GM23248 (cell line): ENCODE data around the gene RPAP3. TPM values are rescaled to one million over a fixed set of nuclear protein-coding genes. Genes with fewer than 3 reads are reported as not detected.

ENCODE experiments used
- DNase-seq: peaks from one replicate; pipeline ENCODE4 v3.0.0-alpha.2; 2015
- H2AFZ ChIP-seq: fragments of 200-600 bp; sonication (generic); 2 replicates; pipeline ENCODE4 v1.6.1; 2016; ENCODE audit warnings: antibody characterized with exemption
- H3F3A ChIP-seq: fragments of 200-600 bp; sonication (generic); 2 replicates; pipeline ENCODE4 v1.6.1; 2016; ENCODE audit warnings: mild to moderate bottlenecking, antibody characterized with exemption, mixed run types; ENCODE audit not compliant: insufficient read depth
- H3K27ac ChIP-seq: fragments of 200-600 bp; sonication (generic); 2 replicates; pipeline ENCODE4 v1.5.1; 2016; ENCODE audit warnings: mild to moderate bottlenecking
- H3K27me3 ChIP-seq: fragments of 200-600 bp; sonication (generic); replicated peaks from 2 replicates; pipeline ENCODE4 v1.6.1; 2016; ENCODE audit warnings: mild to moderate bottlenecking; ENCODE audit not compliant: insufficient read depth
- H3K36me3 ChIP-seq: fragments of 200-600 bp; sonication (generic); 2 replicates; pipeline ENCODE4 v1.6.1; 2016; ENCODE audit warnings: low read depth, mild to moderate bottlenecking
- H3K4me1 ChIP-seq: fragments of 200-600 bp; sonication (generic); 2 replicates; pipeline ENCODE4 v1.6.1; 2016; ENCODE audit warnings: mild to moderate bottlenecking; ENCODE audit not compliant: insufficient read depth
- H3K4me2 ChIP-seq: fragments of 200-600 bp; sonication (generic); one replicate; pipeline ENCODE4 v1.6.1; 2016; ENCODE audit warnings: mild to moderate bottlenecking; ENCODE audit not compliant: unreplicated experiment
- H3K4me3 ChIP-seq: fragments of 200-600 bp; sonication (generic); 2 replicates; pipeline ENCODE4 v1.5.1; 2016; ENCODE audit warnings: mild to moderate bottlenecking
- H3K79me2 ChIP-seq: fragments of 200-600 bp; sonication (generic); 2 replicates; pipeline ENCODE4 v1.6.1; 2016; ENCODE audit warnings: mild to moderate bottlenecking; ENCODE audit not compliant: insufficient read depth
- H3K9ac ChIP-seq: fragments of 200-600 bp; sonication (generic); 2 replicates; pipeline ENCODE4 v1.6.1; 2016; ENCODE audit warnings: mild to moderate bottlenecking
- H3K9me2 ChIP-seq: fragments of 200-600 bp; sonication (generic); 2 replicates; pipeline ENCODE4 v1.6.1; 2016; ENCODE audit warnings: mixed run types, mild to moderate bottlenecking, moderate library complexity; ENCODE audit not compliant: insufficient read depth
- H3K9me3 ChIP-seq: fragments of 200-600 bp; sonication (generic); one replicate; pipeline ENCODE4 v1.6.1; 2017; ENCODE audit warnings: low read depth
- H4K20me1 ChIP-seq: fragments of 200-600 bp; sonication (generic); 2 replicates; pipeline ENCODE4 v1.6.0; 2016; ENCODE audit not compliant: insufficient read depth
- EZH2 ChIP-seq: fragments of 200-600 bp; sonication (generic); IDR thresholded peaks from 2 replicates; pipeline ENCODE4 v1.6.1; 2018; ENCODE audit warnings: antibody characterized with exemption, mild to moderate bottlenecking; ENCODE audit not compliant: insufficient read depth, poor library complexity, severe bottlenecking
- EZH2phosphoT487 ChIP-seq: fragments of 200-600 bp; sonication (generic); IDR thresholded peaks from 2 replicates; pipeline ENCODE4 v1.6.1; 2018; ENCODE audit warnings: antibody characterized with exemption, moderate library complexity, mild to moderate bottlenecking, low read depth; ENCODE audit not compliant: insufficient read depth
- WGBS, 2 experiments: methylation state at CpG; one replicate each; pipeline ENCODE4 v1.1.6; 2015 to 2017; ENCODE audit warnings: low lambda C conversion rate in 2 of 2, low coverage in 1 of 2; ENCODE audit errors: missing lambda C conversion rate in 2 of 2; 5-methylcytosine and 5-hydroxymethylcytosine counted together
- in situ Hi-C: fragments of 300-500 bp; cut with MboI; formaldehyde crosslinking; loops from 2 replicates; pipeline ENCODE4 v1.15.0; 2020
- polyA plus RNA-seq: library from polyadenylated mRNA; unstranded; fragments of >200 nt; fragmentation: Nextera tagmentation; extraction: Ambion mirVana; gene quantifications from 2 replicates; pipeline ENCODE4 v1.2.1, GENCODE V29; 2016
- total RNA-seq: library from RNA; depleted of rRNA; stranded (reverse); fragments of >200 nt; shearing (Covaris generic); gene quantifications from 2 replicates; pipeline ENCODE4 v1.2.3, GENCODE V29; 2014; rRNA removed

Gene RPAP3, protein sequence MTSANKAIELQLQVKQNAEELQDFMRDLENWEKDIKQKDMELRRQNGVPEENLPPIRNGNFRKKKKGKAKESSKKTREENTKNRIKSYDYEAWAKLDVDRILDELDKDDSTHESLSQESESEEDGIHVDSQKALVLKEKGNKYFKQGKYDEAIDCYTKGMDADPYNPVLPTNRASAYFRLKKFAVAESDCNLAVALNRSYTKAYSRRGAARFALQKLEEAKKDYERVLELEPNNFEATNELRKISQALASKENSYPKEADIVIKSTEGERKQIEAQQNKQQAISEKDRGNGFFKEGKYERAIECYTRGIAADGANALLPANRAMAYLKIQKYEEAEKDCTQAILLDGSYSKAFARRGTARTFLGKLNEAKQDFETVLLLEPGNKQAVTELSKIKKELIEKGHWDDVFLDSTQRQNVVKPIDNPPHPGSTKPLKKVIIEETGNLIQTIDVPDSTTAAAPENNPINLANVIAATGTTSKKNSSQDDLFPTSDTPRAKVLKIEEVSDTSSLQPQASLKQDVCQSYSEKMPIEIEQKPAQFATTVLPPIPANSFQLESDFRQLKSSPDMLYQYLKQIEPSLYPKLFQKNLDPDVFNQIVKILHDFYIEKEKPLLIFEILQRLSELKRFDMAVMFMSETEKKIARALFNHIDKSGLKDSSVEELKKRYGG
- total RNA-seq (16.2 and 18.6 TPM in 2 replicates), polyA plus RNA-seq (27.7 and 27.8 TPM in 2 replicates)

DNA sequence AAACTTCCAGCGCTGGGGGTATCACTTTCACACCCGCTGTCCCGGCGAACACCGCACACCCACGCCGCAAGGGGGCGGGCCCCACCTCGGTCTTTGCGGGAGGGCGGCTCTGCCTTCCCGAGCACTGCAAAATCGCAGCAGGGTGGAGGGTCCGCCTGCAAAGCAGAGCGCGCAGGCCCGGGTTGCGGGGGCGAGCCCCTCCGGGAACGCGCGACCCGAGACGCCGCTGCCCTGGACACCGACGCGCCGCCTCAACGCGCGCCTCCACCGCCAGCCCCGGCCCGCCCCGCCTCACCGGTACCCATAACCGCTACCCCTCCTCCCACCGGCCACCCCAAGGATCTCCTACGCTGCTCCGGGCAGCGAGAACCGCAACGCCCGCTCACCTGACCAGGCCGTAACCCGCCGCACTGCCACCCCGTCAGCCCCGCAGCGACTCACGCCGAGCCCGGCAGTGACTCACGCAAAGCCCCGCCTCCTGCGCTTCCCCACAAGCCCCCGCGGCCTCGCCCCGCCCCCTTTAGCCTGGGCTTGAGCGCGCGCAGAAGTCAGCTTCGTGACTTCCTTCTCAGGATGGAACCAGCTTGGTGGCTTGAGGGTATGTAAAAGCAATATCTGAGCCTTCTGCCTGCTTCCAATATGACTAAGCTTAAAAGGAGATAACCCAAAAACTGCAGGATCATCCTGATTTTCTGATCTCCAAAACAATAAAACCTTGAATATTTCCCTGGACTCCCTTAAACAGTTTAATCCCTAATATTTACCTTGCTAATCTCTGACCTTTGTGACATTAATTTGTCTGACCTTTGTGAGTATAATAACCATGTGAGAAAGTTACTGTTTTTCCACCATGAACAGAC is at the start of gene RPAP3:
RPAP3 (minus strand) TSS at position 465 of the 860 bp plus-strand sequence. CDS start 3,190 bp downstream, outside the sequence.
- H3K27ac ChIP-seq = peak within 1 kb of the TSS; percentile 82
- H3K4me1 ChIP-seq = 0 out of 2 replicates have a peak, but pooled peaks cover 4% of the 10 kb centered on the region
- no peak for TF ChIP-seq EZH2
- WGBS, 2 experiments = 0 to 1% methylated on average over 11 to 47 of the region's 66 CpGs
- H4K20me1 ChIP-seq = no peaks in the 10 kb centered on the region
- H3K4me2 ChIP-seq = peak within 1 kb of the TSS; percentile 97
- H3K4me3 ChIP-seq = peak within 1 kb of the TSS; percentile 89
- H3K79me2 ChIP-seq = peaks cover 61% of the 10 kb centered on the region
- H3K36me3 ChIP-seq = 0 out of 2 replicates have a peak, but pooled peaks cover 4% of the 10 kb centered on the region
- H3K9me2 ChIP-seq = no peaks in the 10 kb centered on the region
- in situ Hi-C loops = no loop called here
- H3K9ac ChIP-seq = peak within 1 kb of the TSS; percentile 91
- H2AFZ ChIP-seq = peak within 1 kb of the TSS; percentile 89
- H3K27me3 ChIP-seq = no peaks in the 10 kb centered on the region
- peak; percentile 99 for DNase-seq
- no peaks in the 10 kb centered on the region for H3K9me3 ChIP-seq
- peaks cover 6% of the 10 kb centered on the region; the same call in 1 of the 2 replicates for H3F3A ChIP-seq

DNA sequence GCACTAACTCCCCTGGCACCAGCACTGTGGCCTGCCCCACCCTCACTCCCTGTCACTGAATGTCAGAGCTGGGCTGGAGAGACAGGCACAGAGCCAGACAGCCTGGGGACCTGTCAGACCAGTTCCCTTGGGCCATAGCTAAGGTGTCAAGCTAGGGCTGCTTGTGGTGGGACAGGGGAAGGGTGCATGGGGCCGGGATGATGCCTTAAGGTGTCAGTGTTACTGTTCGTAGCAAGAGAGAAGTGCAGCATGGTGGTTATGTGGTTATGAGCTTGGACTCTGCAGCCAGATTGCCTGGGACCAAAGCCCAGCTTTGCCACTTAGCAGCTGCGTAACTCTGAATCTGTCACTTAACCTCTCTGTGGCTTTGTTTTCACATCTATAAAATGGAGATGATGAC is 49.1 kb upstream of the RPAP3 start:
- Histone ChIP-seq H3K9me3 (no peaks in the 10 kb centered on the region), H3K36me3 (no peaks in the 10 kb centered on the region), H3F3A (peaks cover 23% of the 10 kb centered on the region), H3K4me1 (peaks cover 33% of the 10 kb centered on the region), H2AFZ (no peak overlapping the region), H3K4me3 (no peak overlapping the region), H3K27me3 (no peaks in the 10 kb centered on the region), H3K9me2 (no peaks in the 10 kb centered on the region), H3K79me2 (no peaks in the 10 kb centered on the region), H4K20me1 (no peaks in the 10 kb centered on the region), H3K9ac (no peak overlapping the region), H3K4me2 (no peak overlapping the region), H3K27ac (no peak overlapping the region)
- no peak for TF ChIP-seq EZH2
- TF ChIP-seq EZH2phosphoT487 = no peak
- 83 to 90% methylated on average over 3 of the region's 3 CpGs for WGBS, 2 experiments
- in situ Hi-C loops = no loop called here
- no peak for DNase-seq

DNA sequence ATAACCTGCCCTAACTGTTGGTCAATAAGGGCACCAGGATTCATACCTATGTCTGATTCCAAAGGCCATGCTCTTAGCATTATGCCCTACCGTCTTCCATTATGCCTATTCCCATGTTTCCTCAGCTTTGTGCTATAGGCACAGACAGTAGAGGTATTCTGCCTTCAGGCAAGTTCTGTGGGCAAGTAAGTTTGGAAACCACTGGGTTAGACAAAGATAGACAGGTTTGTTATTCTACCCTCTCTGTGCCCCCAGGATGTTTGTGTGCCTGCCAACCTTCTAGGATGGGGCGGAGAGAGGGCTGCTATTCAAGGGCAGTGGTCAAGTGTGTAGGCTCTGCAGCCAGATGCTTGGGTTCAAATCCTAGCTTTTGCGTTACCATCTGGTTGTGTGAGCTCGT is 48.3 kb upstream of the RPAP3 start:
- Histone ChIP-seq H3K4me2 (peak overlapping the region; percentile 22), H3K79me2 (no peaks in the 10 kb centered on the region), H3K27ac (no peak overlapping the region), H4K20me1 (no peaks in the 10 kb centered on the region), H3K9me2 (no peaks in the 10 kb centered on the region), H3K4me3 (no peak overlapping the region), H3K36me3 (no peaks in the 10 kb centered on the region), H2AFZ (no peak overlapping the region), H3F3A (peaks cover 23% of the 10 kb centered on the region), H3K4me1 (peaks cover 30% of the 10 kb centered on the region), H3K9ac (no peak overlapping the region), H3K27me3 (no peaks in the 10 kb centered on the region), H3K9me3 (no peaks in the 10 kb centered on the region)
- no peak for DNase-seq
- in situ Hi-C loops = no loop called here
- WGBS, 2 experiments = 86 to 93% methylated on average over 4 of the region's 4 CpGs
- TF ChIP-seq EZH2phosphoT487 (no peak), EZH2 (no peak)
